ENCODE measurements around the gene ACTN4. TPM values are rescaled to one million over a fixed set of nuclear protein-coding genes. Genes with fewer than 3 reads are reported as not detected.

Gene ACTN4
- total RNA-seq, 2 experiments from 2014 or later, result 236 to 252 TPM

GRCh38 chr19:38692458-38693379, 45.3 kb downstream of the ACTN4 start:
- DNase-seq (no peak), ATAC-seq (ENCODE audit: low read depth) (no peak)
- POLR2A ChIA-PET, result interaction anchor here (1.1 to 1.2 kb wide), 3 partner anchors 11 to 45 kb away, joined by 4 to 7 read pairs (median 5); partner anchors contain the start of gene ACTN4
- peaks cover 58% of the 10 kb centered on the region for H3K4me1 Mint-ChIP-seq
- H3K27me3 Mint-ChIP-seq, result no peaks in the 10 kb centered on the region
- H3K27ac Mint-ChIP-seq, result peak overlapping the region; percentile 76
- peaks cover 12% of the 10 kb centered on the region for H3K36me3 Mint-ChIP-seq
- no peaks in the 10 kb centered on the region for H3K9me3 Mint-ChIP-seq
- peak overlapping the region; percentile 75 for H3K4me3 Mint-ChIP-seq

DNA sequence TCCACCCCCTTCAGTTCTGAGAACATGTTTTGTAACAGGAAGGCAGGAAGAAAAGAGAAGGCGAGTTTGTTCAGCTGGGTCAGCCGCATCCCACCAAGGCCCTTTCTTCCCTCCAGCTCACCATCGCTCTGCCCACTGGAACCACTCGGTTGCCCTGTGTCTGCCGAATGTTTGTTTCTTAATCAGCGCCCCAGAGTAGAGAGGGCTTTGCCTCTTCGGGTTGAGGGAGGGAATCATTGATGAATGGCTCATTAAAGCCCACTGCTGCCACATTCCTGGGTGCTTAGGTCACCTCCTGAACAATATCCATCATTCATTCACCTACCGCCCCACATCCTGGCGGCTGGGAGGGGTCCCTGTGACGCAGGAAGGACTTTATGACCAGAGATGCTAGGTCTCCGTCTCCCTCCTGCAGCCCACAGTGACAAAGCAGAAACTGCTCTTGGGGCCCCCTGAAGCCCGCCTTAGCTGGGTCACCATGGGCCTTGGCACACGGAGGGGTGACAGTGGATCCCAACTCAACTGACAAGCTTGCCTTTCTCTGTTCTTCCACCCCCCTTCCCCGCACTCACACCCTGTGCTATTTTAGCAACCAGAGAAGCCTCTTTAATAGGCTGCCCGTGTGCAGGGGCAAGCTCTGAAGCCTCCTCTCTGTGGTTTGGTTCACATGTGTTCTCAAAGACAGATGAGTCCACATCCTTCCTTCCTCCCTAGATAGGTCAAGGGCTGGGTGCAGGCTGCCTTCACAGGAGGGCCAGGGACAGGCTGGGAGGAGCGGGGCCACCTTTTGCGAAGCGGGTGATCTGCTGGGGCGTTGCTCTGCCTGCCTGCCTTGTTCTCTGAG, 46.2 kb downstream of the ACTN4 start:
- Mint-ChIP-seq H3K4me1 (peaks cover 55% of the 10 kb centered on the region), H3K9me3 (no peaks in the 10 kb centered on the region), H3K36me3 (peaks cover 14% of the 10 kb centered on the region), H3K4me3 (peak overlapping the region; percentile 75), H3K27me3 (no peaks in the 10 kb centered on the region), H3K27ac (peak overlapping the region; percentile 76)
- peak; percentile 95 for ATAC-seq (ENCODE audit: low read depth)
- peak; percentile 44 for DNase-seq
- POLR2A ChIA-PET, result interaction anchor here (0.7 to 1.2 kb wide), 6 partner anchors 10 to 150 kb away, joined by 3 to 7 read pairs (median 4); partner anchors contain the start of gene ACTN4

DNA sequence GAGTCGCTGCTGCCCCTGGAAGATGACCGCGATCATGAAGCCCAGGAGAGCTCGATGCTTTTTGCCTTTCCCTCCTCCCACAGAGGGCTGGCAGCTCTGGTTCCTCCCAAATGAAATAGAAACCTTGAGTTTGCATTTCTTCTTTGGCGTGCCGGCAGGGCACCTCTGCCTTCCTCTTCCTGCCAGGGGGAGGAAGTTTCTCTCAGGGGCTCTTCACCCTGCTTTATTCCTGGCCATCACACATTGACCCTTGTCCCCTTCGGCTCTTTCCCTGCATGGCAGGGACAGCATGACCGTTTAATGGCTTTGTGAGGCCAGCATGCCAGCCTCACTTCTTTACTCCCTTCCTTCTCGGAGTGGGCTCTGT, 47.9 kb downstream of the ACTN4 start:
- no peak for DNase-seq
- no peak for ATAC-seq (ENCODE audit: low read depth)
- Mint-ChIP-seq H3K9me3 (no peaks in the 10 kb centered on the region), H3K4me1 (peaks cover 47% of the 10 kb centered on the region), H3K27ac (no peak overlapping the region), H3K36me3 (peaks cover 7% of the 10 kb centered on the region), H3K27me3 (no peaks in the 10 kb centered on the region), H3K4me3 (no peak overlapping the region)
- POLR2A ChIA-PET, result no interaction called here

DNA sequence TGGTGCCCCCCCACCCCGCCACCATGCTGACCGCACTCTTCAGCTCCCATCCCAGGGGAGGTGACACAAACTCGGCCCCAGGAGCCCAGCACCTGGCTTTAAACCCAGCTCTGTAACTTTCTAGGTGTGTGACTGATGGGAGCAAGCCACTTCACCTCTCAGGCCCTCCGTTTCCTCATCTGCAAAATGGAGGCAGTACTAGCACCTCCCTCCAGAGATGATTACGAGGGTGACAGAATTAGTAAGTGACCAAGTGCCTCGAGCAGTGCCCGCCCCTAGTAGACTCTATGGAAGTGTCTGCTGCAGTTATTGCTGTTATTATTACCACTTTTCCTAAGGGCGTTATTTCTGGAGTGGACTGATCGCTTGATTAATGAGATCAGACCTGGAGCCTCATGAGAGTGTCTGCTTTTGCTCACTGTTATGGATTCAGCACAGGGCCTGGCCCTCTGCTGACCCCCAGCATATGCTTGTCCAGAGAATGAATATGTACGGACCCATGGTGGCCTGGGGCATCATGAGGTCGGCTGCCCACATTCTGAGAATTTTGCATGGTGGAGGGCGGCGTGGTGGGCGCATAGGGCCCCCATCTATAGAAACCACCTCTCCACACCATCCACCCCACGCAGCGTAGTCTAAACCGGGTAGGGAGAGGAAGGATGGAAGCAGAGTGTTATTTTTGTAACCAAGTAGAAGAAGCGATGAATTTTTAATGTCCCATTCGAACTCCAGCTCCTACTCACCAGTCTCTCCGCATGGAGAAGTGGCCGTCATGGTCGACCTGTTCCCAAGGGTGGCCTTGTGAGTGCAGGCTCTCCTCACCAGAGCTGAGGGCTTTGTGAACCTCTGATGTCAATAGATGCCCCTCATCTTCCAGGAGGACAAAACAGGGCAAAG, 48.6 kb downstream of the ACTN4 start:
- Mint-ChIP-seq H3K27ac (no peak overlapping the region), H3K4me3 (no peak overlapping the region), H3K36me3 (peaks cover 6% of the 10 kb centered on the region), H3K9me3 (no peaks in the 10 kb centered on the region), H3K27me3 (no peaks in the 10 kb centered on the region), H3K4me1 (peaks cover 47% of the 10 kb centered on the region)
- DNase-seq (no peak), ATAC-seq (ENCODE audit: low read depth) (no peak)
- POLR2A ChIA-PET, result no interaction called here

DNA sequence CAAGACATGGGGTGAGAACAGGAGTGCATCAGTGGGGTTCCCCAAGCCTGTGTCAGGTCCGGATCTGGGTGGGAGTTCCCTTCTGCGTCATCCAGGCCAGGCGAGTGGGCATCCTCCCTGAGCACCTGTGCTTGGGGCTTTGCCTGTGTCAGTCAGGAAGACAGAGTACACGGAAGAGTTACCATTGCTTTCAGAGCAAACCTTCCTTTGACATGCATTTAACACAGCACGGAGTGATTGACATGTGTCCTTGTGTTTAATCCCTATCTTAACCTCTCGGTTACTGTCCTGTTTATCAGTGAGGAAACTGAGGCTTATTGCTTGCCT, 49.2 kb downstream of the ACTN4 start:
- ATAC-seq (ENCODE audit: low read depth) (no peak), DNase-seq (no peak)
- Mint-ChIP-seq H3K27ac (no peak overlapping the region), H3K4me3 (no peak overlapping the region), H3K9me3 (no peaks in the 10 kb centered on the region), H3K36me3 (peaks cover 6% of the 10 kb centered on the region), H3K4me1 (peaks cover 47% of the 10 kb centered on the region), H3K27me3 (no peaks in the 10 kb centered on the region)
- POLR2A ChIA-PET, result no interaction called here

DNA sequence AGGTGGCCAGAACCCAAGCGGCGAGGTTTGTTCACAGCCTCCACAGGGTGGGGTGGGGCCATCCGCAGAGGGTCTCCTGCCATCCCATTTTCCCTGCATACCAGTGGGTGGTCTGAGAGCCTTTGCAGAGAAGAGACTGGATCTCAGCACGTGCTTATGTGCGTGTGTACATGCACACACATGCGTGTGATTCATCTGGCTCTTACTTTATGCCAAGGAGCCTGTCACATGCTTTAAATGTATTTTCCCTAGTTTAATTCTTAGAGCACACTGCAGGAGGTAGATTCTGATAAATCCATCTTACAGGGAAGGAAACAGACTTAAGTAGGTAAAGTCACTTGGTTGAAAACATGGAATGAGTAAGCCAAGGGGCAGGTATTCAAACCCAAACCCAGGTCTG, 49.7 kb downstream of the ACTN4 start:
- DNase-seq, result no peak
- POLR2A ChIA-PET, result no interaction called here
- H3K36me3 Mint-ChIP-seq, result peaks cover 6% of the 10 kb centered on the region
- H3K4me1 Mint-ChIP-seq, result peaks cover 42% of the 10 kb centered on the region
- H3K27me3 Mint-ChIP-seq, result no peaks in the 10 kb centered on the region
- H3K4me3 Mint-ChIP-seq, result no peak overlapping the region
- no peaks in the 10 kb centered on the region for H3K9me3 Mint-ChIP-seq
- no peak overlapping the region for H3K27ac Mint-ChIP-seq
- ATAC-seq (ENCODE audit: low read depth), result no peak

- no peak overlapping the region for H3K4me3 Mint-ChIP-seq
- H3K4me1 Mint-ChIP-seq, result peaks cover 38% of the 10 kb centered on the region
- POLR2A ChIA-PET, result no interaction called here
- no peak overlapping the region for H3K27ac Mint-ChIP-seq
- no peak for DNase-seq
- no peak for ATAC-seq (ENCODE audit: low read depth)
- no peaks in the 10 kb centered on the region for H3K27me3 Mint-ChIP-seq
- H3K9me3 Mint-ChIP-seq, result no peaks in the 10 kb centered on the region
- H3K36me3 Mint-ChIP-seq, result peaks cover 6% of the 10 kb centered on the region
These were observed 50.2 kb downstream of the ACTN4 start for GRCh38 chr19:38697641-38698071.

GRCh38 chr19:38698225-38699026, 51.0 kb downstream of the ACTN4 start:
- DNase-seq, result no peak
- H3K27ac Mint-ChIP-seq, result no peak overlapping the region
- H3K9me3 Mint-ChIP-seq, result no peaks in the 10 kb centered on the region
- peaks cover 6% of the 10 kb centered on the region for H3K36me3 Mint-ChIP-seq
- H3K4me3 Mint-ChIP-seq, result no peak overlapping the region
- no peaks in the 10 kb centered on the region for H3K27me3 Mint-ChIP-seq
- ATAC-seq (ENCODE audit: low read depth), result no peak
- H3K4me1 Mint-ChIP-seq, result peaks cover 30% of the 10 kb centered on the region
- POLR2A ChIA-PET, result no interaction called here

GRCh38 chr19:38699027-38699346, 51.5 kb downstream of the ACTN4 start:
- Mint-ChIP-seq H3K4me1 (peaks cover 24% of the 10 kb centered on the region), H3K27me3 (no peaks in the 10 kb centered on the region), H3K9me3 (no peaks in the 10 kb centered on the region), H3K4me3 (no peak overlapping the region), H3K36me3 (peaks cover 4% of the 10 kb centered on the region), H3K27ac (no peak overlapping the region)
- POLR2A ChIA-PET, result no interaction called here
- DNase-seq, result no peak
- no peak for ATAC-seq (ENCODE audit: low read depth)

DNA sequence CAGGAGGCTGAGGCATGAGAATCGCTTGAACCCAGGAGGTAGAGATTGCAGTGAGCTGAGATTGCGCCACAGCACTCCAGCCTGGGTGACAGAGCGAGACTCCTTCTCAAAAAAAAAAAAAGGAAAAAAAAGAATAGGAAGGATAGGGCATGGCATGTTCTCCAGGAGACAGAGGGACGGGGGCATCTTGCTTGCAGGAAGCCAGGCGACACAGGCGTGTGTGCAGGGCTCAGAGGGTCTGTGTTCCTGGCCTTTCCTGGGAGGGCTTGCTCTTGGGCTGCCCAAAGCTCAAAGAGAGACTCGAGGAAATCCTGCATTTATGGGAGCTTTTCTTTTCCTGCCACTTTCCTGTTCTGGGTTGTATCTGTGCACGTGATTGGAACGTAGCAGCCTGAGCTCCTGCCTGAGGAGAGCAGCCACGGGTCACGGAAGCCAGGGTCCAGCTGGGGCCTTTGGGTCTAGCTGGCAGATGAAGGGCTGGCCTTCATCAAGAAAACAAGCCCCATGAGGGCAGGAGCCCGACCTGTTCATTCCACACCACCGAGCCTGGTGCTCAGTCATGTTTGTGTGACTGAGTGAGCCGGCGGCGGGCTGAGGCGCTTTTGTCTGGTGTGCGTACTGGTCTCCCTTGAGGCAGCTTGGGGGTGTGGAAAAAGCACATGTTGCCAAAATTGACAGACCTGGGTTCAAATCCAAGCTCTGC, 52.3 kb downstream of the ACTN4 start:
- ATAC-seq (ENCODE audit: low read depth) (no peak), DNase-seq (no peak)
- Mint-ChIP-seq H3K4me1 (peaks cover 18% of the 10 kb centered on the region), H3K4me3 (no peak overlapping the region), H3K9me3 (no peaks in the 10 kb centered on the region), H3K27me3 (no peaks in the 10 kb centered on the region), H3K27ac (no peak overlapping the region), H3K36me3 (peaks cover 7% of the 10 kb centered on the region)
- POLR2A ChIA-PET, result interaction anchor here (0.7 kb wide), 1 partner anchor 301 kb away, joined by 3 read pairs; no protein-coding TSS in a partner anchor

DNA sequence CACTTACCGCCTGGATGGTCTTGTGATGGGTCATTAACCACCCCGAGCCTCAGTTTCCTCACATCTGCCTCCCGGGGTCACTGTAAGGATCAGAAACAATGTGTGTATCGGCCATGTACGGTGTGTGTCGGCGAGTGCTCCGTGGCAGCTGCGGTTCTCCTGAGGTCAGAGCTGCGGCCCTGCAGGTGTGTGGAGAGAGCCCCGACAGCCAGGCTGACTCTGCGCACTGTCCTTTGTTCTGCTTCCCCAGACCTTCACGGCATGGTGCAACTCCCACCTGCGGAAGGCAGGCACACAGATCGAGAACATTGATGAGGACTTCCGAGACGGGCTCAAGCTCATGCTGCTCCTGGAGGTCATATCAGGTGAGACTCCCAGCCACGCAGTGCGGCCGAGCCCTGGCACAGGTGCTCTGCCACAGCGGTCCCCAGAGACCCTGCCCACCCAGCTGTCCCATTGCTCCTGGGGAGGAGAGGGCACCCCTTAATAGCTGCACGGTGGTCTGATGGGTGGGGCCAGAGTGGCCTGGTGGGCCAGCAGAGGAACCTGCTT, 53.0 kb downstream of the ACTN4 start:
- ATAC-seq (ENCODE audit: low read depth) (no peak), DNase-seq (no peak)
- H3K27ac Mint-ChIP-seq, result no peak overlapping the region
- H3K36me3 Mint-ChIP-seq, result peaks cover 6% of the 10 kb centered on the region
- H3K4me1 Mint-ChIP-seq, result peaks cover 14% of the 10 kb centered on the region
- POLR2A ChIA-PET, result interaction anchor here (0.7 kb wide), 1 partner anchor 301 kb away, joined by 3 read pairs; no protein-coding TSS in a partner anchor
- H3K9me3 Mint-ChIP-seq, result no peaks in the 10 kb centered on the region
- H3K27me3 Mint-ChIP-seq, result no peaks in the 10 kb centered on the region
- H3K4me3 Mint-ChIP-seq, result no peak overlapping the region
